Smooth muscle cell (in vitro differentiated cells): ENCODE measurements around the gene OR6X1. TPM values are rescaled to one million over a fixed set of nuclear protein-coding genes. Genes with fewer than 3 reads are reported as not detected.

Experiments
- DNase-seq: peaks from one replicate; lab custom pipeline; 2025; ENCODE audit not compliant: unreplicated experiment; lab: John Stamatoyannopoulos, UW
- H2AFZ ChIP-seq: fragments of 200-600 bp; sonication (generic); 2 replicates; pipeline ENCODE4 v1.6.0; 2016; ENCODE audit warnings: antibody characterized with exemption, low read depth, mild to moderate bottlenecking
- H3F3A ChIP-seq: fragments of 200-600 bp; sonication (generic); 2 replicates; pipeline ENCODE4 v1.6.0; 2017; ENCODE audit warnings: antibody characterized with exemption, low read depth
- H3K27ac ChIP-seq: fragments of 200-600 bp; sonication (generic); 2 replicates; pipeline ENCODE4 v1.5.1; 2016; ENCODE audit warnings: low read depth, mild to moderate bottlenecking
- H3K27me3 ChIP-seq: fragments of 200-600 bp; sonication (generic); 2 replicates; pipeline ENCODE4 v1.6.1; 2016; ENCODE audit warnings: low read depth, mild to moderate bottlenecking
- H3K36me3 ChIP-seq: fragments of 200-600 bp; sonication (generic); 2 replicates; pipeline ENCODE4 v1.5.1; 2016; ENCODE audit warnings: low read depth
- H3K4me1 ChIP-seq: fragments of 200-600 bp; sonication (generic); 2 replicates; pipeline ENCODE4 v1.5.1; 2016; ENCODE audit warnings: low read depth
- H3K4me2 ChIP-seq: fragments of 200-600 bp; sonication (generic); 2 replicates; pipeline ENCODE4 v1.6.0; 2016; ENCODE audit warnings: mild to moderate bottlenecking
- H3K4me3 ChIP-seq: fragments of 200-600 bp; sonication (generic); 2 replicates; pipeline ENCODE4 v1.5.1; 2016; ENCODE audit warnings: mild to moderate bottlenecking
- H3K79me2 ChIP-seq: fragments of 200-600 bp; sonication (generic); 2 replicates; pipeline ENCODE4 v1.6.0; 2016; ENCODE audit warnings: low read depth, mild to moderate bottlenecking
- H3K9ac ChIP-seq: fragments of 200-600 bp; sonication (generic); 2 replicates; pipeline ENCODE4 v1.6.0; 2016; ENCODE audit warnings: low read depth
- H3K9me3 ChIP-seq: fragments of 200-600 bp; sonication (generic); replicated peaks from 2 replicates; pipeline ENCODE4 v1.5.1; 2016; ENCODE audit warnings: low read depth
- H4K20me1 ChIP-seq: fragments of 200-600 bp; sonication (generic); 2 replicates; pipeline ENCODE4 v1.6.0; 2016; ENCODE audit warnings: low read depth
- CTCF ChIP-seq: fragments of 200-600 bp; sonication (generic); IDR thresholded peaks from 2 replicates; pipeline ENCODE4 v1.5.1; 2017; ENCODE audit warnings: borderline replicate concordance, mild to moderate bottlenecking, antibody characterized with exemption; ENCODE audit not compliant: insufficient read depth, poor library complexity, severe bottlenecking
- WGBS: methylation state at CpG from one replicate; pipeline ENCODE4 v1.1.7; 2016; ENCODE audit warnings: low lambda C conversion rate; 5-methylcytosine and 5-hydroxymethylcytosine counted together
- polyA plus RNA-seq: library from polyadenylated mRNA; unstranded; fragments of >200 nt; fragmentation: Nextera tagmentation; extraction: Ambion mirVana; gene quantifications from 2 replicates; pipeline ENCODE4 v1.2.1, GENCODE V29; 2016
- total RNA-seq: library from RNA; depleted of rRNA; stranded (reverse); fragments of >200 nt; gene quantifications from 2 replicates; pipeline ENCODE4 v1.2.3, GENCODE V29; 2014

The OR6X1 gene
- total and polyA plus RNA-seq, 2 experiments from 2014 or later: not detected

GRCh38 chr11:123797114-123797513 is 42.8 kb upstream of the OR6X1 start:
- Histone ChIP-seq H3K79me2 (no peaks in the 10 kb centered on the region), H3K4me2 (no peak overlapping the region), H3K9ac (no peak overlapping the region), H3K36me3 (no peaks in the 10 kb centered on the region), H3F3A (no peaks in the 10 kb centered on the region), H3K4me3 (no peak overlapping the region), H3K27me3 (no peaks in the 10 kb centered on the region), H3K27ac (no peak overlapping the region), H3K9me3 (no peaks in the 10 kb centered on the region), H2AFZ (no peak overlapping the region), H4K20me1 (no peaks in the 10 kb centered on the region), H3K4me1 (no peaks in the 10 kb centered on the region)
- no peak for DNase-seq
- WGBS: 81% methylated on average over 4 of the region's 4 CpGs
- TF ChIP-seq CTCF: no peak

- Histone ChIP-seq H3K4me1 (no peaks in the 10 kb centered on the region), H3K79me2 (no peaks in the 10 kb centered on the region), H3K36me3 (no peaks in the 10 kb centered on the region), H3K9ac (no peak overlapping the region), H3F3A (no peaks in the 10 kb centered on the region), H3K27ac (no peak overlapping the region), H3K27me3 (no peaks in the 10 kb centered on the region), H3K4me2 (no peak overlapping the region), H3K4me3 (no peak overlapping the region), H4K20me1 (no peaks in the 10 kb centered on the region), H3K9me3 (no peaks in the 10 kb centered on the region), H2AFZ (no peak overlapping the region)
- no peak for DNase-seq
- no peak for TF ChIP-seq CTCF
- WGBS: 95% methylated on average over 1 of the region's 1 CpG
Measured at GRCh38 chr11:123796226-123796625, 41.9 kb upstream of the OR6X1 start.

GRCh38 chr11:123783536-123783935 is 29.2 kb upstream of the OR6X1 start:
- H3K4me2 ChIP-seq: no peak overlapping the region
- TF ChIP-seq CTCF: no peak
- no peaks in the 10 kb centered on the region for H3K9me3 ChIP-seq
- no peaks in the 10 kb centered on the region for H3K4me1 ChIP-seq
- H2AFZ ChIP-seq: no peak overlapping the region
- H3K4me3 ChIP-seq: no peak overlapping the region
- H4K20me1 ChIP-seq: no peaks in the 10 kb centered on the region
- H3K27ac ChIP-seq: no peak overlapping the region
- no peaks in the 10 kb centered on the region for H3F3A ChIP-seq
- WGBS: 68% methylated on average over 1 of the region's 1 CpG
- H3K36me3 ChIP-seq: no peaks in the 10 kb centered on the region
- H3K79me2 ChIP-seq: no peaks in the 10 kb centered on the region
- H3K9ac ChIP-seq: no peak overlapping the region
- no peak for DNase-seq
- no peaks in the 10 kb centered on the region for H3K27me3 ChIP-seq

GRCh38 chr11:123778511-123778910 is 24.2 kb upstream of the OR6X1 start:
- Histone ChIP-seq H3K9me3 (no peaks in the 10 kb centered on the region), H2AFZ (no peak overlapping the region), H3F3A (no peaks in the 10 kb centered on the region), H3K79me2 (no peaks in the 10 kb centered on the region), H3K27ac (no peak overlapping the region), H3K4me3 (no peak overlapping the region), H4K20me1 (no peaks in the 10 kb centered on the region), H3K27me3 (no peaks in the 10 kb centered on the region), H3K4me1 (no peaks in the 10 kb centered on the region), H3K36me3 (no peaks in the 10 kb centered on the region), H3K9ac (no peak overlapping the region), H3K4me2 (no peak overlapping the region)
- DNase-seq: no peak
- no peak for TF ChIP-seq CTCF
- WGBS: 100% methylated on average over 1 of the region's 1 CpG
